Vagina (tissue), 2 donors: ENCODE data around the gene PACS1.

Experiments used
- POLR2A ChIP-seq, 2 donors: fragments of 450-650 bp; IDR thresholded peaks; one replicate each; pipeline ENCODE4 v1.6.1; 2017; ENCODE audit warnings: antibody characterized with exemption in 2 of 2, mild to moderate bottlenecking in 2 of 2, moderate library complexity in 2 of 2
- POLR2AphosphoS5 ChIP-seq, 2 donors: sonication (generic); formaldehyde crosslinking; IDR thresholded peaks; one replicate each; pipeline ENCODE4 v1.9.0; 2017; ENCODE audit warnings: antibody characterized with exemption in 2 of 2, mild to moderate bottlenecking in 2 of 2, low read depth in 1 of 2; ENCODE audit not compliant: insufficient read depth in 1 of 2
- TF ChIP-seq, protein P1 (sequence below), 3 experiments: fragments of 450-650 bp in 2 of 3; fragments of 200-600 bp in 1 of 3; sonication (generic) in 1 of 3; IDR thresholded peaks; one replicate each; pipeline ENCODE4 v1.5.1; 2017 to 2019; ENCODE audit warnings: antibody characterized with exemption in 3 of 3, mild to moderate bottlenecking in 2 of 3, moderate library complexity in 2 of 3

DNA sequence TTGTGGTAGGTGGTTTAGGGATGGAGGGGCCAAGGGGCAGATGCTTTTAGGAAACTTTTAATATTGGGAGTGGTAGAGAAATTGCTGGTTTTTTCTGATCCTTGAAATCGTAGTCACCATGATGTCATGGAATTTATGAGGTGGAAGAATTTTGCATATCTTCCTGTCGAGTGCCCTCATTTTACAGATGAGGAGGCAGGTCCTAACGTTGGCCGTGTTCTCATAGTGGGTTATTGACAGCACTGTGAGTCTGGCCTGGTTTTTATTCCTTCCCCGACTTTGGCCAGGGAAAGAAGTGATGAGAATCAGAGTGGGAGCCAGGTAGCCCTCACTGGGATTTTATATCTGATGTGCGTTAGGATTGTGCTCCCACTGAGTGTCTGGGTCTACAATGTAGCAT lies 8.8 kb upstream of the PACS1 start:
- TF ChIP-seq, protein P1, sequence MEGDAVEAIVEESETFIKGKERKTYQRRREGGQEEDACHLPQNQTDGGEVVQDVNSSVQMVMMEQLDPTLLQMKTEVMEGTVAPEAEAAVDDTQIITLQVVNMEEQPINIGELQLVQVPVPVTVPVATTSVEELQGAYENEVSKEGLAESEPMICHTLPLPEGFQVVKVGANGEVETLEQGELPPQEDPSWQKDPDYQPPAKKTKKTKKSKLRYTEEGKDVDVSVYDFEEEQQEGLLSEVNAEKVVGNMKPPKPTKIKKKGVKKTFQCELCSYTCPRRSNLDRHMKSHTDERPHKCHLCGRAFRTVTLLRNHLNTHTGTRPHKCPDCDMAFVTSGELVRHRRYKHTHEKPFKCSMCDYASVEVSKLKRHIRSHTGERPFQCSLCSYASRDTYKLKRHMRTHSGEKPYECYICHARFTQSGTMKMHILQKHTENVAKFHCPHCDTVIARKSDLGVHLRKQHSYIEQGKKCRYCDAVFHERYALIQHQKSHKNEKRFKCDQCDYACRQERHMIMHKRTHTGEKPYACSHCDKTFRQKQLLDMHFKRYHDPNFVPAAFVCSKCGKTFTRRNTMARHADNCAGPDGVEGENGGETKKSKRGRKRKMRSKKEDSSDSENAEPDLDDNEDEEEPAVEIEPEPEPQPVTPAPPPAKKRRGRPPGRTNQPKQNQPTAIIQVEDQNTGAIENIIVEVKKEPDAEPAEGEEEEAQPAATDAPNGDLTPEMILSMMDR (IDR thresholded peaks at IDR 0.05): no peak
- TF ChIP-seq POLR2AphosphoS5 (IDR thresholded peaks at IDR 0.05; ENCODE audit: insufficient read depth in 1 of 2, low read depth in 1 of 2) (no peak), POLR2A (IDR thresholded peaks at IDR 0.05) (no peak)
